C4-2B (cell line): ENCODE results near the gene GPR62.

Experiments used
- CTCF ChIP-seq: fragments of 450-650 bp; conservative IDR thresholded peaks from 2 replicates; pipeline ENCODE4 v1.5.1; 2017; ENCODE audit warnings: mild to moderate bottlenecking
- ZFX ChIP-seq: fragments of 450-650 bp; IDR thresholded peaks from 2 replicates; pipeline ENCODE4 v1.6.1; 2017

GRCh38 chr3:51937014-51937413, 18.2 kb upstream of the GPR62 start:
- no peak for TF ChIP-seq CTCF
- TF ChIP-seq ZFX: no peak
